ENCODE measurements around the gene ROBO1.

- no peak for TF ChIP-seq CTCF (IDR thresholded peaks at IDR 0.05)
- no peak for TF ChIP-seq ZFX (IDR thresholded peaks at IDR 0.05; ENCODE audit: borderline replicate concordance)
Observed at GRCh38 chr3:78882251-78882650, 885.5 kb downstream of the ROBO1 start.
